Tongue (tissue), 2 donors: ENCODE data around the gene RPP21. TPM values are rescaled to one million over a fixed set of nuclear protein-coding genes. Genes with fewer than 3 reads are reported as not detected.

ENCODE experiments used
- DNase-seq: peaks from one replicate; pipeline ENCODE4 v3.0.0-alpha.2; 2015
- total RNA-seq: library from RNA; depleted of rRNA; stranded (reverse); fragments of >200 nt; gene quantifications from one replicate; pipeline ENCODE4 v1.2.3, GENCODE V29; 2014

The RPP21 gene
- 14.9 TPM for total RNA-seq

DNA sequence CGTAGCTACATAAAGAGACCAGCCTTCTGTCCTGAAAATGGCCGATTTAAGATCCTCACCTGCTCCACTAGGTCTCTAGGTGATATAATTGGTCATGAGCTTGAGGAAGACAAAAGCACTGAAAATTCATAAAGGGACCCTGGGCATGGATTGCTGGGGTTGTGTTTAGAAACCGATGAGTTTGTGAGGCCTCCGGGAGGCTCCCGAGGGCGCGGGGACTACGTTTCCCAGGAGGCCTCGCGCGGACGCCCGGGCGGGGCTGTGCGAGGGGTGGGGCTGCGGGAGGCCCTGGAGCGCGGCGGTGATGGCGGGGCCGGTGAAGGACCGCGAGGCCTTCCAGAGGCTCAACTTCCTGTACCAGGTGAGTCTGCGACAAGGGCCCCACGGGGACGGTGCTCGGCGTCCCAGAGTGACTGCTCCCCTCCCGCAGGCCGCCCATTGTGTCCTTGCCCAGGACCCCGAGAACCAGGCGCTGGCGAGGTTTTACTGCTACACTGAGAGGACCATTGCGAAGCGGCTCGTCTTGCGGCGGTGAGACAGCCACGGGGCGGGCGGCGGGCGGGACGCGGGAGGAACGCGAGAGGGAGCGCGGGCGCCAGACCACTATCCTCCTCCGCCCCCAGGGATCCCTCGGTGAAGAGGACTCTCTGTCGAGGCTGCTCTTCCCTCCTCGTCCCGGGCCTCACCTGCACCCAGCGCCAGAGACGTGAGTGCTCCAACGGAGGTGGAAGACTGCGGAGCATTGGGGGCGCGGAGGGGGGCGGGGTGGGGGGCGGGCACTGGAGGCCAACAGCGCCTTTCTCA, at the start of gene RPP21:
Gene RPP21 (plus strand): TSS at position 289 of the 804 bp plus-strand sequence. CDS start 16 bp downstream, at position 305.
- peak; percentile 92 for DNase-seq

GRCh38 chr6:30295837-30296236, 49.1 kb upstream of the RPP21 start:
- no peak for DNase-seq

DNA sequence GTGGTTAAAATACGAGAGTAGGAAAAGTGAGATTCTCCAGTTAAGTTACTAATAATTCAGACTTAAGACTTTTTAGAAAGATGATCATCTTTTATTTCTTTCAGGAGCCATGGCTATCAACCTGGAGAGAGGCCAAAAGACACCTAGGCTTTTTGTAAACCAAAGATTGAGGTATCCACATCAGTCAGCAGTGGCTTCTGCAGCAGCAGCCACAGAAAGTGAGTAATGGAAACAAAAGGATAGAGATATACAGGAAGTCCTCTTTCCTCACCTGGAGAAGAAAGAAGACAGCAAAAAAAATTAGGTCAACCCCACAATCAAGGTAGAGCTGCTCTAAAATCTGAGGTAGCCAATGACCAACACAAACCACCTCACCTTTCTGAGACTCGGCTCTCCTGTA, 41.0 kb upstream of the RPP21 start:
- no peak for DNase-seq

DNA sequence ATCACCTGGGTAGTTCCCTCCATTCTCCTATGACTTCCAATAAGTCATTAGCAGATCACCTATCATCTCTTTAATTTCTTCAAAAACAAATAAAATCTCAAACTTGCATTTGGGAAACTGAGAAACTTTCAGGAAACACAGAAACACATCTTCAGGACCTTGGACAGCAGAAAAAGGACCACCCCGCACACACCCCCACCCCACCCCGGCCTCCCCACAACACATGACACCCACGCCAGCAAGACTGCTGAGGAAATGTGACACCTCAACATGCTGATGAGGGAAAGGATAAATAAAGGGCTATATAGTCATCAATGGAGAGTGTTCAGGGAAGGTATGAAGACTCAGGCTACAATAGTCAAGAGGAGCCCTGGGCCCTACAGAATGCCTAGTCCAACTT, 33.9 kb upstream of the RPP21 start:
- peak; percentile 17 for DNase-seq

DNA sequence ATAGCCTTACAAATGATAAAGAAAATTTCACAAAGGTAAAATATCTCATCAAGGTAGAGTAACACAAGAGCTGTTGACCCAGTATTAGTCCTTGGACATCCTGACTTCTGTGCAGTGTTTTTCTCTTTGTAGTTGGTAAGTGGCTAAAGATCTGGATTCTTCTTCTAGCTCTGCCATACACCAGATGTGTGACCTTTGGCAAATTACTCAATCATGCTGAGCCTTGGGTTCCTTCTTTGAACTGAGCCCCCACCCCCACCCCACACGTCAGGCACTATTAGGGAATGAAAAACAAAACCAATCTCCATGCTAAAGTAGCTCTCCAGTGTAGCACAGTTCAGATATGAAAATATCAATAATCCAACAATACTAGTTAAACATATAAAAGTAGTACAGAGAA, 33.3 kb upstream of the RPP21 start:
- DNase-seq: no peak

DNA sequence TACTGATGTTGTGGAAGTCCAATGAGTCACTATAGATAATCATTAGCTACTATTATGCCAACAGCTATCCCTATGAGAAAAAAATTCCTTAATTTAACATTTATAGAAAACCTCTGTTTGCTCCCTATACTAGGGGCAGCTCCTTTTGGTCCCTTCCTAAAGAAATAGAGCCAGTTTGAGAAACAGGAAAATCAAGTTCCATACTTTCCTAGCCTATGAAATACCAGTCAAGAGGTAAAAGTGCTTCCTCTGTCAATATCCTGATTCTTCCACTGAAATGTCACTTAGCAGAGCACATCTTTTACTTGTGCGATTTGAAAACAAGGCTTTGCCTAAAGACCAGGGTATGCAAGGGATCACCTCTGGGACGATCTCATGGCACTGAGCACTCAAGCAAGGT, 32.7 kb upstream of the RPP21 start:
- no peak for DNase-seq

DNA sequence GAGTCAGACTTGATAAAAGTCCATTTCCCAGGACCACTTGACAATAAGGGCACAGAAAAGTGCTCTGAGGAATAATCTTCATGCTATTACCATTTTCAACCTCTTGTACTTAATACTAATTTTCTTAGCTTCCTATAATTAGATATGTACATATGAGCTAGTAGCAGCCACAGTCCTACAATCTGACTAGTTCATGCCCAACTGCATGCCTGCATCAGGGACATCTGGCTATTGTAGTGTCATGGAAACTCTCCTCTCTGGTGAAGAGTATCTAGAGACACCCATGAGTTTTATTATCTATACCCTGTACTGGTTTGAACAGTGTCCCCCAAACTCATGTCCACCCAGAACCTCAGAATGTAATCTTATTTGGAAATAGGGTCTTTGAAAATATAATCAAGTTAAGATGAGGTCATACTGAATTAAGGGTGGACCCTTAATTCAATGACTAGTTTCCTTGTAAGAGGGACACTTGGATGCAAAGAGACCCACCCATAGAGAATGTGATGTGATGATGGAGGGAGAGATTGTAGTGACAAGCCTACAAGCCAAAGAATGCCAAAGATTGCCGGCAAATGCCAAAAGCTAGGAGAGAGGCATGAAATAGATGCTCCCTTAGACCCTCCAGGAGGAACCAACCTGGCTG, 32.2 kb upstream of the RPP21 start:
- no peak for DNase-seq

DNA sequence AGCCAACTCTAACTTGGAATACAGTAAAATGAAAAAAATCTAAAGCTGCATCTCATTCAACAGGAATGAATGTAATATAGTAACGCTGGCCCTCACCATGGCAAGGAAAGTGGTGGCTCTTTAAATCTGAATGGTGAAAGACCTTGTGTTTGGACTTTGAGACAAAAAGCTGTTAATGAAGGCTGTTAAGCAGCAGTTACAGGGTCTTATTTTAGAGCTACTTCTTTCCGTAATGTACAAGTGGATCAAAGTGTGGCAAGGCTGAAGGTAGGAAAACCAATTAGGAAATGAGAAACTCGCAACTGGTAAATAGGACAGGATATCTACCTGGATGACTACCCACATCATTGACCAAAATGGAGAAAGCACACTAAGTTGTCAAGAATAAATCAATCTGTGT, 29.8 kb upstream of the RPP21 start:
- DNase-seq: no peak

GRCh38 chr6:30317913-30318589, 26.9 kb upstream of the RPP21 start:
- no peak for DNase-seq

- no peak for DNase-seq
Measured at GRCh38 chr6:30319146-30319835, 25.7 kb upstream of the RPP21 start.

DNA sequence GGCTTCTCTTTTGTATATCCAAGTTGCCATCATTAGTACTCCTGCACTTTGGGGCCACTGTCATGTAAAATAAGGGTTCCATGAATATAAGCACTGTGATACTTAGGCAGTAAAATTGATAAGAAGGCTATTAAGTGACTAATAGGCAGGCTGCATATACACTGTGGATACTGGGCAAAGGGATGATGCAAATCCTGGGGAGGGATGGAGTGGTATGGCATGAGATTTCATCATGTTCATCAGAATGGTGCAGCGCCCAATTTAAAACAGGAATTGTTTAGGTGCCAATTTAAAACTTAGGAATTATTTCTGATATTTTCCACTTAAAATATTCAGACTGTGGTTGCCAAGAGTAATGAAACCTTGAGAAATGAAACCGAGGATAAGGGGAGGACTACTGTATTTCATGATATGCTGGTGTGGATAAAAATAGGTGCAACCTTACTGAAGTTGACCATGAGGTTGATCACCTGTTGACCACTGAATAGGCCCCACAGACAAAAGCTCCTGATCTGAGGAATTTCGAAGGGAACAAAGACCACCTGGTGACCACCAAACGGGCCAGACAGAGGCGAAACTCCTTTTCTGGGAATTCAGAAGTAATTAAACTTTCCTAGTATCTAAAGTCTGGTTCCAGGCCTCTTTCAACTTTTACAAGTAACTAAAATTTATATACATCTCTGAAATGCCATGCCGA, 23.1 kb upstream of the RPP21 start:
- no peak for DNase-seq

DNA sequence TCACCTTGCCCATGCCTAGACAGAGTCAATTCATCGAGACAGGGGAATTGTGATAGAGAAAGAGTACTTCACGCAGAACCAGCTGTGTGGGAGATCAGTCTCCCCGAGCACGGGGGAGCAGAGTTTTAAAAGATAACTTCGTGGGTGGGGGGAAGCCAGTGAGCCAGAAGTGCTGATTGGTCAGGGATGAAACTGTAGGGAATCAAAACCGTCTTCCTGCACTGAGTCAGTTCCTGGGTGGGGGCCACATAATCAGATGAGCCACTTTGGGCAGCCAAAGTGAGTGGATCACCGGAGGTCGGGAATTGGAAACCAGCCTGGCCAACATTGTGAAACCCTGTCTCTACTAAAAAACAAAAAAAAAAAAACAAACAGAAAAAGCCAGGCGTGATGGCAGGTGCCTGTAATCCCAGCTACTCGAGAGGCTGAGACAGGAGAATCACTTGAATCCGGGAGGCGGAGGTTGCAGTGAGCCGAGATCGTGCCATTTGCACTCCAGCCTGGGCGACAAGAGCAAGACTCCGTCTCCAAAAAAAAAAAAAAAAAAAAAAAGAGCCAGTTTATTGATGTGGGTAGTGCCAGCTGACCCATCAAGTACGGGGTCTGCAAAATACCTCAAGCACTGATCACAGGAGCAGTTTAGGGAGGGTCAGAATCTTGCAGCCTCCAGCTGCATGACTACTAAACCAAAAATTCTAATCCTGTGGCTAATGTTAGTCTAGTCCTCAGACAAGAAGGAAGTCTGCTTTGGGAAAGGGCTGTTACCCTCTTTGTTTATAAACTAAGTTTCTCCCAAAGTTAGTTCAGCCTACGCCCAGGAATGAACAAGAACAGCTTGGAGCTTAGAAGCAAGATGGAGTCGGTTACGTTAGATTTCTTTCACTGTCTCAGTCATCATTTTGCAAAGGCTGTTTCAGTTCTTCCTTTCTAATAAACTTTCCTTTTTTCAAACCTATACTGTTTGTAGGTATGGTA, 22.1 kb upstream of the RPP21 start:
- no peak for DNase-seq

GRCh38 chr6:30323806-30324205, 21.1 kb upstream of the RPP21 start:
- DNase-seq: no peak

DNA sequence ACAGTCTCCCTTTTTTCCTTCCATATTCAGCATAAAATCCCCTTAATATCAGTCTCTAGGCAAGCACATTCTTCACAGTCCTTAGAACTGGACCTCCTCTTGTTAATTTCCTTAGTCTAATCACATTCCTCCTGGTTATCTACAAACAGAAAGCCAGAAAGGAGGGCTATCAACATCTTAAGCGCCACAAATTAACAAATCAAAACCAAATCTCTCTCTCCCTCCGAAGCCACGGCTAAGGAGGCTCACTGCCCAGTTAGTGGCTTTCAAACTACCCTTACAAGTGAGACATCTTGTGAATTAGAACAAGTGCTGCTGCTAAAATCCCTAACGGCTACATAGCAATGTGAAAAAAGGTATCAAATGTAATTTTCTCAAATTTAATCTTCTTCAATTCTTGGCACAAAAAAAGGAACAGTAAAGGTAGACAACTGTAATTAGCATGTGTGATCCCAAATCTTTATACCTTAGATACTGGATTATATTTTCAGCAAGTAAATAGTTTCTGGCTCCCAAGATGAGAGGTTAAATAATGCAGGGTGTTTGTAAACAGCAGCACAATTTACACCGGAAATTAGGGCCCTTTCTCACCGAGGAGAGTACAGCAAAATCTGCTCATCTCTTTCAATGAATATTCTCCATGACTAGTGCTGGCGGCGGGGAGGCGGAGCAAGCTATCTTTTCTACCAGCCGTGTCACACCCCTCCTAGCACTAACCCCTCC, 19.6 kb upstream of the RPP21 start:
- DNase-seq: peak; percentile 66

DNA sequence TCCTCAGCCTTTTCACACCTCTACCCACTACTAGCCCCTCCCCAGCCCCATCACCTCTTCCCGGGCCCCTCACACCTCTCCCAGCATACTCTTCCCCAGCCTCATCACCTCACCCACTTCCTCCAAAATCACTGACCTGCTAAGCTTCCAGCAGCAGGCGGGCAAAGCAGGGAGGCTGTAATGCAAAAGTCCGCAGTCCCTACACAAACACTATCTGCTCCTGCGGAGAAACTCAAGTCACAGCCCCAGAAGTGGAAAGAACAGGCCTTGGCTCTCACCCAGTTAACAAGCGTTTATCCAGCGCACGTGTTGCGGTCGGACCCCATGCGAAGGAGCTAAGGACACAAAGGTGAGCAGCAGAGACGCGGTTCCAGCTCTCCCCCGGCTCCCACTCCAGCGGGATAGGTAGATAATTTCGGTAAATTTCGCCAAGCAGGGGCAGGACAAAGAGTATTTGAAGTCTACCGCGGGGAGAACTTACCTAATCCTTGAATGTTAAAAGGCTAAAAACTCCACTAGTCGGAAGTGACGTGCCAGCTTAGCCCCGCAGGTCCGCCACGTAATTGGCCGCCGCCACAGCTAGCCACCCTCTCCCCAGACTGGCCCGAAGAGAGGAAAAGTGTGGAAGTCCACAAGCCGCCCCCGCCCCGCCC, 19.0 kb upstream of the RPP21 start:
- peak; percentile 87 for DNase-seq

DNA sequence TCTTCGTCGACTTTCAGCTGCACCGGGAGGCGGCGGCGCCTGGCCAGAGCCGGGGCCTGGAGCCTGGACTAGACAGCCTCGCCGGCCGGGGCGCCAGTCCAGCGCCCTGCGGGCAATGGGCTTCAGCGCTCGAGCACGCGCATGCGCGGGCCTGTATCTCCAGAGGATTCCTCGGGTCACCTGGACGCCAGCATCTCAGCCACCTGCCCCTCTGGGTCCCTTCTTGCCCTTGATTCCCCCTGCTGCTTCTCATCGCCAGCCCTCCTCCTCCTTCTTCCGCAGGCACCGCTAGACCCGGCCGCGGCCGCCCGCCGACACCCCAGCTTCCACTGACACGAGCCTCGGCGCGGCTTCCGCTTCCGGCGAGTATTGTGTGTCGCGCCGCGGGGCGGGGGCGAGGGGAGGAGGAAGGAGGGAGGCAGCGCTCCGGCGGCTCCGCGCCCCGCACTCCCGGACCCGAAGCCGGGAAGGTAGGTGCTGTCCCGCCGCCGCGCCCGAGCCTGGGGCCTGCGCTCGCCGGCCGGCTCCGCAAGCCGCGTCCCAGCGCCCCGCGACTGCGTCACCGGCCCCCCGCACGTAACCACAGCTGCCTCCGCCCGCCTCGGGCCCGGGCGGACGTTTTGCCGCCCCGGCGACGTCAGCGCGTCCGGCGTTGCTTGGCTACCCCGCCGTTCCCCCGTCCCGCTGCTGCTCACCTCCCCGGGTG, 18.3 kb upstream of the RPP21 start, which contains the start of gene TRIM39:
Gene TRIM39 (plus strand): TSS at position 402 of the 706 bp plus-strand sequence. CDS start 2,391 bp downstream, outside the sequence.
- peak; percentile 91 for DNase-seq

- DNase-seq: no peak
Measured at GRCh38 chr6:30327232-30327746, 17.7 kb upstream of the RPP21 start.

GRCh38 chr6:30328397-30328796, 16.6 kb upstream of the RPP21 start:
- DNase-seq: no peak
